Measurements from ENCODE around the gene SASS6.

GRCh38 chr1:100039591-100039990 lies 93.1 kb downstream of the SASS6 start:
- TF ChIP-seq CTCF (conservative IDR thresholded peaks at IDR 0.05; ENCODE audit: low read length) (no peak), EZH2phosphoT487 (IDR thresholded peaks at IDR 0.05; ENCODE audit: borderline replicate concordance) (no peak)
